Right forelimb (tissue), 1 donor: Measurements from ENCODE around the gene PTAFR.
"Not testable (repeated sequence)": the region's sequence is repeated elsewhere in the genome, so short reads cannot be mapped to it uniquely, and the experiment has no call there.

Experiments
- DNase-seq: peaks from one replicate; pipeline ENCODE4 v3.0.0-alpha.2; 2018

The PTAFR gene

GRCh38 chr1:28143496-28144202, 32.8 kb downstream of the PTAFR start:
- DNase-seq: no peak

- no peak for DNase-seq
Observed at GRCh38 chr1:28141685-28142084, 34.8 kb downstream of the PTAFR start.

GRCh38 chr1:28139866-28140265, 36.6 kb downstream of the PTAFR start:
- DNase-seq: not testable (repeated sequence)

- DNase-seq: no peak
Observed at GRCh38 chr1:28139025-28139712, 37.3 kb downstream of the PTAFR start.

- no peak for DNase-seq
Observed at GRCh38 chr1:28136922-28137613, 39.4 kb downstream of the PTAFR start.

- no peak for DNase-seq
Observed at GRCh38 chr1:28136169-28136921, 40.1 kb downstream of the PTAFR start.

- no peak for DNase-seq
Observed at GRCh38 chr1:28135371-28136168, 40.9 kb downstream of the PTAFR start.

GRCh38 chr1:28134651-28135207, 41.8 kb downstream of the PTAFR start:
- no peak for DNase-seq

- DNase-seq: no peak
Observed at GRCh38 chr1:28132171-28133167, 44.0 kb downstream of the PTAFR start.

- no peak for DNase-seq
Observed at GRCh38 chr1:28130901-28131300, 45.6 kb downstream of the PTAFR start.

- no peak for DNase-seq
Observed at GRCh38 chr1:28129150-28129549, 47.3 kb downstream of the PTAFR start.

- no peak for DNase-seq
Observed at GRCh38 chr1:28127617-28128257, 48.8 kb downstream of the PTAFR start.

GRCh38 chr1:28126783-28127490, 49.6 kb downstream of the PTAFR start:
- no peak for DNase-seq

- no peak for DNase-seq
Observed at GRCh38 chr1:28126212-28126611, 50.3 kb downstream of the PTAFR start.

GRCh38 chr1:28123461-28123961, 53.0 kb downstream of the PTAFR start:
- no peak for DNase-seq

- no peak for DNase-seq
Observed at GRCh38 chr1:28122183-28122582, 54.3 kb downstream of the PTAFR start.

- no peak for DNase-seq
Observed at GRCh38 chr1:28119556-28119955, 56.9 kb downstream of the PTAFR start.

- DNase-seq: no peak
Observed at GRCh38 chr1:28118640-28119307, 57.7 kb downstream of the PTAFR start.

- no peak for DNase-seq
Observed at GRCh38 chr1:28115267-28115666, 61.2 kb downstream of the PTAFR start.
